KMS-11 (cell line): Measurements from ENCODE around the gene THRB.

Source experiments
- H2AFZ ChIP-seq: fragments of 200-600 bp; sonication (generic); 2 replicates; pipeline ENCODE4 v1.6.1; 2016; ENCODE audit warnings: antibody characterized with exemption, mixed run types, low read depth
- H3K27ac ChIP-seq: fragments of 200-600 bp; sonication (generic); 2 replicates; pipeline ENCODE4 v1.6.1; 2016; ENCODE audit warnings: mild to moderate bottlenecking, mixed run types
- H3K27me3 ChIP-seq: fragments of 200-600 bp; sonication (generic); 2 replicates; pipeline ENCODE4 v1.6.1; 2017; ENCODE audit warnings: mild to moderate bottlenecking, low read depth, mixed run types, moderate library complexity; ENCODE audit not compliant: insufficient read depth
- H3K36me3 ChIP-seq: fragments of 200-600 bp; sonication (generic); 2 replicates; pipeline ENCODE4 v1.6.1; 2017; ENCODE audit warnings: mild to moderate bottlenecking, mixed run types; ENCODE audit not compliant: insufficient read depth
- H3K4me1 ChIP-seq: fragments of 200-600 bp; sonication (generic); 2 replicates; pipeline ENCODE4 v1.6.1; 2016; ENCODE audit warnings: mild to moderate bottlenecking, low read depth, mixed run types; ENCODE audit not compliant: poor library complexity, severe bottlenecking
- H3K4me2 ChIP-seq: fragments of 200-600 bp; sonication (generic); 2 replicates; pipeline ENCODE4 v1.7.0; 2016; ENCODE audit warnings: mild to moderate bottlenecking, mixed run types
- H3K4me3 ChIP-seq: fragments of 200-600 bp; sonication (generic); IDR thresholded peaks from 2 replicates; pipeline ENCODE4 v1.6.1; 2017; ENCODE audit warnings: low read depth, low read length, mixed read lengths; ENCODE audit not compliant: insufficient read depth
- H3K79me2 ChIP-seq: fragments of 200-600 bp; sonication (generic); 2 replicates; pipeline ENCODE4 v1.6.1; 2016; ENCODE audit warnings: low read depth, mixed run types; ENCODE audit not compliant: insufficient read depth
- H3K9ac ChIP-seq: fragments of 200-600 bp; sonication (generic); 2 replicates; pipeline ENCODE4 v1.6.1; 2016; ENCODE audit warnings: mild to moderate bottlenecking, mixed run types
- H4K20me1 ChIP-seq: fragments of 200-600 bp; sonication (generic); 2 replicates; pipeline ENCODE4 v1.6.1; 2016; ENCODE audit warnings: mild to moderate bottlenecking, mixed run types; ENCODE audit not compliant: insufficient read depth
- CTCF ChIP-seq: fragments of 200-600 bp; sonication (generic); conservative IDR thresholded peaks from 2 replicates; pipeline ENCODE4 v1.6.1; 2017; ENCODE audit warnings: low read depth, mild to moderate bottlenecking, antibody characterized with exemption, low read length, moderate library complexity, mixed read lengths

THRB gene

GRCh38 chr3:24196526-24196925, 298.1 kb downstream of the THRB start:
- no peak overlapping the region for H2AFZ ChIP-seq
- no peak overlapping the region for H3K4me3 ChIP-seq
- no peaks in the 10 kb centered on the region for H3K36me3 ChIP-seq
- no peaks in the 10 kb centered on the region for H4K20me1 ChIP-seq
- H3K4me1 ChIP-seq: no peaks in the 10 kb centered on the region
- H3K9ac ChIP-seq: no peak overlapping the region
- no peak overlapping the region for H3K27ac ChIP-seq
- H3K79me2 ChIP-seq: no peaks in the 10 kb centered on the region
- H3K4me2 ChIP-seq: no peak overlapping the region
- no peak for TF ChIP-seq CTCF
- H3K27me3 ChIP-seq: no peaks in the 10 kb centered on the region

GRCh38 chr3:24195504-24196230, 299.0 kb downstream of the THRB start:
- H3K27ac ChIP-seq: no peak overlapping the region
- H3K4me1 ChIP-seq: no peaks in the 10 kb centered on the region
- TF ChIP-seq CTCF: no peak
- H3K79me2 ChIP-seq: no peaks in the 10 kb centered on the region
- no peak overlapping the region for H2AFZ ChIP-seq
- H3K27me3 ChIP-seq: no peaks in the 10 kb centered on the region
- no peak overlapping the region for H3K4me2 ChIP-seq
- no peak overlapping the region for H3K4me3 ChIP-seq
- no peak overlapping the region for H3K9ac ChIP-seq
- H4K20me1 ChIP-seq: no peaks in the 10 kb centered on the region
- no peaks in the 10 kb centered on the region for H3K36me3 ChIP-seq

- Histone ChIP-seq H3K27me3 (no peaks in the 10 kb centered on the region), H4K20me1 (no peaks in the 10 kb centered on the region), H3K4me3 (no peak overlapping the region), H3K79me2 (no peaks in the 10 kb centered on the region), H3K4me1 (no peaks in the 10 kb centered on the region), H3K4me2 (no peak overlapping the region), H3K9ac (no peak overlapping the region), H2AFZ (no peak overlapping the region), H3K36me3 (no peaks in the 10 kb centered on the region), H3K27ac (no peak overlapping the region)
- no peak for TF ChIP-seq CTCF
These were observed 302.1 kb downstream of the THRB start for GRCh38 chr3:24192469-24193056.

GRCh38 chr3:24191801-24192403, 302.7 kb downstream of the THRB start:
- Histone ChIP-seq H3K79me2 (no peaks in the 10 kb centered on the region), H3K27me3 (no peaks in the 10 kb centered on the region), H2AFZ (no peak overlapping the region), H4K20me1 (no peaks in the 10 kb centered on the region), H3K36me3 (no peaks in the 10 kb centered on the region), H3K4me1 (no peaks in the 10 kb centered on the region), H3K4me3 (no peak overlapping the region), H3K4me2 (no peak overlapping the region), H3K27ac (no peak overlapping the region), H3K9ac (no peak overlapping the region)
- TF ChIP-seq CTCF: no peak
